Prostate gland (tissue), 2 donors: Measurements from ENCODE around the gene RUNX2. TPM values are rescaled to one million over a fixed set of nuclear protein-coding genes. Genes with fewer than 3 reads are reported as not detected.

Experiments used
- DNase-seq: peaks from one replicate; pipeline ENCODE4 v3.0.0-alpha.2; 2019; ENCODE audit warnings: low spot score
- H3K27ac ChIP-seq, 2 donors: fragments of 200-600 bp; sonication (generic); 2 replicates each; pipeline ENCODE4 v1.5.1; 2017 to 2019
- H3K27me3 ChIP-seq: fragments of 200-600 bp; sonication (generic); replicated peaks from 2 replicates; pipeline ENCODE4 v1.5.1; 2019; ENCODE audit not compliant: insufficient read depth
- H3K36me3 ChIP-seq, 2 donors: fragments of 200-600 bp; sonication (generic); 1 replicate in 1 of 2; 2 replicates in 1 of 2; pipeline versions ENCODE4 v1.5.1 to v1.8.1; 2017 to 2019
- H3K4me1 ChIP-seq: fragments of 200-600 bp; sonication (generic); replicated peaks from 2 replicates; pipeline ENCODE4 v1.5.1; 2019
- H3K4me3 ChIP-seq, 2 donors: fragments of 200-600 bp; sonication (generic); 2 replicates each; pipeline ENCODE4 v1.5.1; 2017 to 2019
- H3K9me3 ChIP-seq: fragments of 200-600 bp; sonication (generic); 2 replicates; pipeline ENCODE4 v1.5.1; 2017
- CTCF ChIP-seq, 4 experiments: fragments of 200-600 bp in 2 of 4; fragments of 450-650 bp in 2 of 4; sonication (generic) in 2 of 4; IDR thresholded peaks; 1 replicate in 3 of 4; 2 replicates in 1 of 4; pipeline ENCODE4 v1.5.1; 2016 to 2019; ENCODE audit warnings: antibody characterized with exemption in 4 of 4, mild to moderate bottlenecking in 2 of 4, moderate library complexity in 2 of 4
- POLR2A ChIP-seq: fragments of 450-650 bp; IDR thresholded peaks from one replicate; pipeline ENCODE4 v1.6.1; 2016; ENCODE audit warnings: antibody characterized with exemption, mild to moderate bottlenecking
- POLR2AphosphoS5 ChIP-seq: sonication (generic); formaldehyde crosslinking; IDR thresholded peaks from one replicate; pipeline ENCODE4 v1.6.1; 2017; ENCODE audit warnings: antibody characterized with exemption
- WGBS: methylation state at CpG from one replicate; pipeline ENCODE4 v1.1.5; 2018; 5-methylcytosine and 5-hydroxymethylcytosine counted together
- intact Hi-C: fragments of 100-400 bp; cut with DNase I; formaldehyde crosslinking; loops from one replicate; pipeline ENCODE4 v1.14.2; 2022
- total RNA-seq, 2 donors: library from RNA; depleted of rRNA; stranded (reverse); fragments of >200 nt; gene quantifications; one replicate each; pipeline ENCODE4 v1.1.0, GENCODE V29; 2016

RUNX2 gene
- total RNA-seq, 2 donors from 2014 or later, result 9.2 to 10.7 TPM

DNA sequence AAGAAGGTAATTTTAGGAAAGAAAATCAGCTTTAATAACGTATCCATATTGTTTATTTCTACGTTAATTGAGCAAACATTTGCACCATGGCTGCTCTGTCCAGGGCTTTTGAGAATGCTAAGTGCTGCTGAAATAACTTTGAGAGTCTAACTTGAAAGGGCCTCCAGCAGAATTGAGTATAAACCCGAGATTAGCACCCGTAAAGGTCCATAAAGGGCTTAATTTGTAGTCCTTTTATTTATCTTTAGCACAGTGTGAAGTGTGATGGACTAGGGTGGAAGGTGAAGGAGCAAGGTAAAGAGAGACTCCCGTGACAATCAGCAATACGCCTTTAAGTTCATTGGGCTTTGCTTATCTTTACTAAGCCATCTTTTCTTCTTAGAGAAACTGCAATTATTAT is 127.3 kb downstream of the RUNX2 start:
- Histone ChIP-seq H3K4me3 (no peak overlapping the region), H3K9me3 (no peaks in the 10 kb centered on the region), H3K27me3 (no peaks in the 10 kb centered on the region), H3K36me3 (no peaks in the 10 kb centered on the region), H3K4me1 (no peaks in the 10 kb centered on the region), H3K27ac (no peak overlapping the region)
- TF ChIP-seq POLR2A (no peak), CTCF (IDR thresholded peaks at IDR 0.05) (no peak), POLR2AphosphoS5 (no peak)
- intact Hi-C loops, result no loop called here
- 84% methylated on average over 6 of the region's 6 CpGs for WGBS
- DNase-seq, result no peak

GRCh38 chr6:45457141-45457540 is 129.0 kb downstream of the RUNX2 start:
- Histone ChIP-seq H3K36me3 (no peaks in the 10 kb centered on the region), H3K4me1 (no peaks in the 10 kb centered on the region), H3K9me3 (no peaks in the 10 kb centered on the region), H3K27me3 (no peaks in the 10 kb centered on the region), H3K27ac (no peak overlapping the region), H3K4me3 (no peak overlapping the region)
- no peak for DNase-seq
- intact Hi-C loops, result no loop called here
- no peak for TF ChIP-seq CTCF (IDR thresholded peaks at IDR 0.05)
- TF ChIP-seq POLR2AphosphoS5, result no peak

- TF ChIP-seq POLR2A (no peak), CTCF (IDR thresholded peaks at IDR 0.05) (no peak), POLR2AphosphoS5 (no peak)
Observed at GRCh38 chr6:45458672-45459071, 130.5 kb downstream of the RUNX2 start.

GRCh38 chr6:45460166-45460565 is 132.0 kb downstream of the RUNX2 start:
- Histone ChIP-seq H3K27ac (no peak overlapping the region), H3K4me1 (no peaks in the 10 kb centered on the region), H3K36me3 (no peaks in the 10 kb centered on the region), H3K4me3 (no peak overlapping the region), H3K27me3 (no peaks in the 10 kb centered on the region), H3K9me3 (no peaks in the 10 kb centered on the region)
- no peak for TF ChIP-seq POLR2AphosphoS5
- TF ChIP-seq POLR2A, result no peak
- TF ChIP-seq CTCF (IDR thresholded peaks at IDR 0.05), result no peak
- no peak for DNase-seq
- intact Hi-C loops, result no loop called here
- WGBS, result 93% methylated on average over 2 of the region's 2 CpGs

More at GRCh38 chr6:45458672-45459071, 130.5 kb downstream of the RUNX2 start:
- no peaks in the 10 kb centered on the region for H3K27me3 ChIP-seq
- no peak for DNase-seq
- no peak overlapping the region for H3K4me3 ChIP-seq
- no peaks in the 10 kb centered on the region for H3K4me1 ChIP-seq
- intact Hi-C loops, result no loop called here
- no peak overlapping the region for H3K27ac ChIP-seq
- H3K9me3 ChIP-seq, result no peaks in the 10 kb centered on the region
- no peaks in the 10 kb centered on the region for H3K36me3 ChIP-seq
- WGBS, result 78% methylated on average over 2 of the region's 2 CpGs

- intact Hi-C loops, result no loop called here
- H3K27ac ChIP-seq, result no peak overlapping the region
- no peak overlapping the region for H3K4me3 ChIP-seq
- no peaks in the 10 kb centered on the region for H3K27me3 ChIP-seq
- no peaks in the 10 kb centered on the region for H3K4me1 ChIP-seq
- TF ChIP-seq CTCF (IDR thresholded peaks at IDR 0.05), result no peak
- TF ChIP-seq POLR2A, result no peak
- TF ChIP-seq POLR2AphosphoS5, result no peak
- no peak for DNase-seq
- H3K36me3 ChIP-seq, result no peaks in the 10 kb centered on the region
- H3K9me3 ChIP-seq, result no peaks in the 10 kb centered on the region
- 87% methylated on average over 3 of the region's 3 CpGs for WGBS
Observed at GRCh38 chr6:45461486-45461885, 133.4 kb downstream of the RUNX2 start.
